Stimulated activated CD8-positive, alpha-beta memory T cell treated with anti-CD3 and anti-CD28 coated beads, Interleukin-12 subunit alpha, Interleukin-12 subunit beta, amount 100 ng/mL, for 4 hours (primary cell): ENCODE data around the gene ACTC1.

Experiments
- DNase-seq: peaks from one replicate; pipeline ENCODE4 v3.0.0-alpha.2; 2020; ENCODE audit warnings: low read depth

ACTC1 gene

GRCh38 chr15:34799149-34800101, 4.1 kb upstream of the ACTC1 start:
- DNase-seq = no peak

- no peak for DNase-seq
These were observed 1.6 kb upstream of the ACTC1 start for GRCh38 chr15:34796847-34797435.

GRCh38 chr15:34794590-34795206, 651 bp downstream of the ACTC1 start:
- DNase-seq = no peak

- no peak for DNase-seq
These were observed 1.4 kb downstream of the ACTC1 start for GRCh38 chr15:34793901-34794300.

GRCh38 chr15:34793071-34793470, 2.3 kb downstream of the ACTC1 start:
- no peak for DNase-seq

- DNase-seq = no peak
These were observed 3.6 kb downstream of the ACTC1 start for GRCh38 chr15:34791701-34792100.

- no peak for DNase-seq
These were observed 5.2 kb downstream of the ACTC1 start for GRCh38 chr15:34790121-34790520.

GRCh38 chr15:34789326-34789725, 6.0 kb downstream of the ACTC1 start:
- DNase-seq = no peak

- DNase-seq = no peak
These were observed 9.1 kb downstream of the ACTC1 start for GRCh38 chr15:34786206-34786605.

- DNase-seq = no peak
These were observed 11.4 kb downstream of the ACTC1 start for GRCh38 chr15:34783991-34784390.

- no peak for DNase-seq
These were observed 11.9 kb downstream of the ACTC1 start for GRCh38 chr15:34783431-34783830.

GRCh38 chr15:34782901-34783300, 12.4 kb downstream of the ACTC1 start:
- DNase-seq = no peak

- DNase-seq = no peak
These were observed 14.6 kb downstream of the ACTC1 start for GRCh38 chr15:34780725-34781124.

GRCh38 chr15:34776606-34777105, 18.7 kb downstream of the ACTC1 start:
- no peak for DNase-seq

- no peak for DNase-seq
These were observed 21.4 kb downstream of the ACTC1 start for GRCh38 chr15:34773917-34774316.

- no peak for DNase-seq
These were observed 22.3 kb downstream of the ACTC1 start for GRCh38 chr15:34773013-34773412.

GRCh38 chr15:34772312-34772711, 23.0 kb downstream of the ACTC1 start:
- DNase-seq = no peak

GRCh38 chr15:34769711-34770110, 25.6 kb downstream of the ACTC1 start:
- DNase-seq = no peak

- no peak for DNase-seq
These were observed 26.8 kb downstream of the ACTC1 start for GRCh38 chr15:34768530-34768929.

GRCh38 chr15:34765741-34766140, 29.6 kb downstream of the ACTC1 start:
- DNase-seq = no peak

- no peak for DNase-seq
These were observed 34.4 kb downstream of the ACTC1 start for GRCh38 chr15:34760909-34761308.

GRCh38 chr15:34759992-34760391, 35.4 kb downstream of the ACTC1 start:
- no peak for DNase-seq

GRCh38 chr15:34759347-34759746, 36.0 kb downstream of the ACTC1 start:
- DNase-seq = no peak
